Lung (tissue), 12 donors: ENCODE measurements around the gene TMCC1. TPM values are rescaled to one million over a fixed set of nuclear protein-coding genes. Genes with fewer than 3 reads are reported as not detected.
A peak's percentile ranks its signal among the peaks of the same experiment; 100 is the strongest.

Experiments used
- ATAC-seq: fragments of 200-7000 bp; cut with Tn5 transposase; one replicate; pipeline ENCODE4 v1.9.1; 2020; ENCODE audit warnings: moderate number of reproducible peaks; ENCODE audit not compliant: insufficient read depth, low FRiP score
- DNase-seq, 3 donors: peaks; one replicate each; pipeline ENCODE4 v3.0.0-alpha.2; 2013 to 2017
- H3K27ac ChIP-seq, 2 donors: one replicate each; pipeline ENCODE4 v1.5.1; 2013; ENCODE audit warnings: mild to moderate bottlenecking in 2 of 2, moderate library complexity in 2 of 2, control low read depth in 1 of 2, inconsistent platforms in 1 of 2, low read depth in 1 of 2, low read length in 1 of 2
- H3K27me3 ChIP-seq, 3 donors: one replicate each; pipeline ENCODE4 v1.5.1; 2013; ENCODE audit warnings: low read length in 2 of 3; ENCODE audit not compliant: control insufficient read depth in 3 of 3, insufficient read depth in 3 of 3
- H3K36me3 ChIP-seq, 4 donors: one replicate each; pipeline ENCODE4 v1.5.1; 2013; ENCODE audit warnings: low read length in 4 of 4, mild to moderate bottlenecking in 1 of 4, moderate library complexity in 1 of 4; ENCODE audit not compliant: control insufficient read depth in 4 of 4, insufficient read depth in 4 of 4
- H3K4me1 ChIP-seq, 5 donors: one replicate each; pipeline ENCODE4 v1.5.1; 2013; ENCODE audit warnings: low read length in 5 of 5, mild to moderate bottlenecking in 2 of 5, moderate library complexity in 1 of 5; ENCODE audit not compliant: control insufficient read depth in 5 of 5, insufficient read depth in 5 of 5
- H3K4me3 ChIP-seq: one replicate; pipeline ENCODE4 v1.5.1; 2013; ENCODE audit warnings: mild to moderate bottlenecking, control low read depth, moderate library complexity
- H3K9ac ChIP-seq, 2 donors: one replicate each; pipeline ENCODE4 v1.5.1; 2013; ENCODE audit warnings: low read length in 2 of 2, control low read depth in 1 of 2; ENCODE audit not compliant: insufficient read depth in 1 of 2
- H3K9me3 ChIP-seq, 4 donors: one replicate each; pipeline ENCODE4 v1.5.1; 2013; ENCODE audit warnings: low read length in 3 of 4, mild to moderate bottlenecking in 1 of 4, moderate library complexity in 1 of 4; ENCODE audit not compliant: control insufficient read depth in 4 of 4, insufficient read depth in 3 of 4
- WGBS, 2 donors: extraction: QIAGEN DNeasy Blood & Tissue Kit; methylation state at CpG; one replicate each; pipeline ENCODE4 v1.1.7; 2013; 5-methylcytosine and 5-hydroxymethylcytosine counted together
- polyA plus RNA-seq, 2 donors: library from polyadenylated mRNA; stranded (reverse); fragments of 200-250 nt; gene quantifications; one replicate each; pipeline ENCODE4 v1.2.1, GENCODE V29; 2013
- total RNA-seq, 2 donors: library from RNA; depleted of rRNA in 1 of 2; stranded (reverse); fragments of >200 nt in 1 of 2; gene quantifications; one replicate each; pipeline ENCODE4 v1.2.1, GENCODE V29; 2014 to 2021
- TF ChIP-seq, protein P1 (sequence below): IDR thresholded peaks from 2 replicates; pipeline ENCODE4 v1.5.1; 2012; ENCODE audit warnings: mild to moderate bottlenecking; ENCODE audit errors: control extremely low read depth, extremely low read depth
- donor health status: control.
- donor health status: control.
- donor health status: Bipolar disorder and iron deficiency.
- donor health status: healthy.
- donor health status: DM: yes; HTN: yes; CAD: no.

Gene TMCC1
- total and polyA plus RNA-seq, 4 donors = 8.7 to 39.4 (median 22.8) TPM

DNA sequence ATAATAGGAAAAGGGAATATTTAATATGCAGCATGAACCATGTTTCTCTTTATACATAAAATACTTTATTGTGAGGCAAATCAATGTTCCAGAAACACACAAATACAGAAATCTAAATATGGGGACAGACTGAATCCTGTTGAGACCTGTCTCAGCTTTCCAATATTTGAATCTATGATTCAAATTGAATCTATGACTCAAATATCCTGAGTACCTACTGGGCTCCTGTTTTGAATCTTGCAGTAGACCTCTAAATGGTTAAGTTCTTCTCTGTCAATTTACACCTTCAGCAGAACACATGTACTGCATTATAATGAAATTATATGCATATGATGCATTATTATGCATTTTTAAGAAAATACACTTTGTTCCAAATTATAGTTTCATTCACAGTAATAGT, 143.8 kb downstream of the TMCC1 start:
- Histone ChIP-seq H3K27ac (no peak overlapping the region), H3K9me3 (peaks cover 0 to 2% (median 0%) of the 10 kb centered on the region in 4 donors), H3K27me3 (no peaks in the 10 kb centered on the region), H3K4me3 (no peak overlapping the region), H3K4me1 (peaks cover 0 to 23% (median 2%) of the 10 kb centered on the region in 5 donors), H3K36me3 (peaks cover 0 to 3% (median 0%) of the 10 kb centered on the region in 4 donors), H3K9ac (no peak overlapping the region)
- DNase-seq = no peak
- no peak for ATAC-seq
- TF ChIP-seq, protein P1, sequence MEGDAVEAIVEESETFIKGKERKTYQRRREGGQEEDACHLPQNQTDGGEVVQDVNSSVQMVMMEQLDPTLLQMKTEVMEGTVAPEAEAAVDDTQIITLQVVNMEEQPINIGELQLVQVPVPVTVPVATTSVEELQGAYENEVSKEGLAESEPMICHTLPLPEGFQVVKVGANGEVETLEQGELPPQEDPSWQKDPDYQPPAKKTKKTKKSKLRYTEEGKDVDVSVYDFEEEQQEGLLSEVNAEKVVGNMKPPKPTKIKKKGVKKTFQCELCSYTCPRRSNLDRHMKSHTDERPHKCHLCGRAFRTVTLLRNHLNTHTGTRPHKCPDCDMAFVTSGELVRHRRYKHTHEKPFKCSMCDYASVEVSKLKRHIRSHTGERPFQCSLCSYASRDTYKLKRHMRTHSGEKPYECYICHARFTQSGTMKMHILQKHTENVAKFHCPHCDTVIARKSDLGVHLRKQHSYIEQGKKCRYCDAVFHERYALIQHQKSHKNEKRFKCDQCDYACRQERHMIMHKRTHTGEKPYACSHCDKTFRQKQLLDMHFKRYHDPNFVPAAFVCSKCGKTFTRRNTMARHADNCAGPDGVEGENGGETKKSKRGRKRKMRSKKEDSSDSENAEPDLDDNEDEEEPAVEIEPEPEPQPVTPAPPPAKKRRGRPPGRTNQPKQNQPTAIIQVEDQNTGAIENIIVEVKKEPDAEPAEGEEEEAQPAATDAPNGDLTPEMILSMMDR = no peak

GRCh38 chr3:129747992-129748391, 145.5 kb downstream of the TMCC1 start:
- no peak for ATAC-seq
- H3K9ac ChIP-seq = no peak overlapping the region
- DNase-seq = no peak
- TF ChIP-seq, protein P1 = no peak
- no peak overlapping the region for H3K27ac ChIP-seq
- no peak overlapping the region for H3K4me3 ChIP-seq
- H3K27me3 ChIP-seq = no peaks in the 10 kb centered on the region
- WGBS, 2 donors = 96 to 97% methylated on average over 3 of the region's 3 CpGs
- H3K9me3 ChIP-seq = peaks cover 0 to 2% (median 0%) of the 10 kb centered on the region in 4 donors
- peaks cover 0 to 3% (median 0%) of the 10 kb centered on the region in 4 donors for H3K36me3 ChIP-seq
- H3K4me1 ChIP-seq = peaks cover 0 to 25% (median 2%) of the 10 kb centered on the region in 5 donors

- ATAC-seq (no peak), DNase-seq (peak in 2 of 3 donors; percentile 71 to 75)
- Histone ChIP-seq H3K9ac (no peak overlapping the region), H3K27ac (no peak overlapping the region), H3K9me3 (no peaks in the 10 kb centered on the region), H3K4me1 (peaks cover 0 to 25% (median 2%) of the 10 kb centered on the region in 5 donors), H3K4me3 (no peak overlapping the region), H3K27me3 (no peaks in the 10 kb centered on the region), H3K36me3 (no peaks in the 10 kb centered on the region)
- TF ChIP-seq, protein P1 = no peak
- WGBS, 2 donors = 85 to 88% methylated on average over 4 of the region's 4 CpGs
These were observed 146.4 kb downstream of the TMCC1 start for GRCh38 chr3:129747136-129747535.

DNA sequence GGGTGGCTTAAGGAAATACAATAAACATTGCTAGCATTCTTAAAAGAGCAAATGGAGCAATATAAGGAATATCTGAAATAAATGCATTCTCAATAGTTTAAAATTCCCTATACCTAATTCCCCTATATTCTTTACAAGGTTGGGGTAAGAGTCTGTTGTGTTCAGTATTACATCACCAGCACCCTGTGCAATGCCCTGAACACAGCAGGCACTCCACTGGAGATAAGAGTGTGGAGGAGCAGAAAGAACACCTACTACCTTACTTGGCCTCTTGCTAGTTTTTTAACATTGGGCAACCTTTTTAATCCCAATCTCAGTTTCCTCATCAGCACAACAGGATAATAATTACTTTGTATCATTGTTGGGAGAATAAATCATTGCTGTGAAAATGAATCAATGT, 146.9 kb downstream of the TMCC1 start:
- DNase-seq = peak in 1 of 3 donors; percentile 14
- H3K27me3 ChIP-seq = no peaks in the 10 kb centered on the region
- H3K36me3 ChIP-seq = no peaks in the 10 kb centered on the region
- H3K9me3 ChIP-seq = no peaks in the 10 kb centered on the region
- no peak overlapping the region for H3K9ac ChIP-seq
- ATAC-seq = no peak
- TF ChIP-seq, protein P1 = no peak
- no peak overlapping the region for H3K27ac ChIP-seq
- H3K4me1 ChIP-seq = peaks cover 0 to 25% (median 2%) of the 10 kb centered on the region in 5 donors
- H3K4me3 ChIP-seq = no peak overlapping the region
